K562 (cell line): ENCODE measurements around the gene AJM1. TPM values are rescaled to one million over a fixed set of nuclear protein-coding genes. Genes with fewer than 3 reads are reported as not detected.

Experiments used
- ATAC-seq: fragments of 200-7000 bp; cut with Tn5 transposase; 3 replicates; pipeline ENCODE4 v1.9.1; 2020; ENCODE audit warnings: moderate library complexity
- BruUV-seq: library from RNA; stranded (reverse); fragments of 400-500 nt; replicated peaks from 2 replicates; lab custom pipeline; 2021; lab: Mats Ljungman, UMichigan
- CTCF ChIA-PET: fragments of 300-600 bp; formaldehyde crosslinking; extraction: SDS; loops from one replicate; lab custom pipeline; 2021; ENCODE audit warnings: low intra/inter-chr PET ratio; lab: Yijun Ruan, JAX
- POLR2A ChIA-PET: fragments of 300-600, 350-650 bp; sonication (Branson Sonifier 250); formaldehyde crosslinking; extraction: SDS; loops from one replicate; lab custom pipeline; 2021; ENCODE audit warnings: antibody characterized with exemption, inconsistent platforms; lab: Yijun Ruan, JAX
- DNase-seq, 4 experiments: peaks; one replicate each; pipeline versions ENCODE4 v3.0.0 to v3.0.0-alpha.2; 2011 to 2018; ENCODE audit warnings: low spot score in 3 of 4, mixed read lengths in 3 of 4; ENCODE audit errors: extremely low read depth in 1 of 4
- FAIRE-seq: peaks from 2 replicates; lab custom pipeline; 2011; peaks lifted over from hg19 to GRCh38; lab: Jason Lieb, UNC
- H2AFZ ChIP-seq: 2 replicates; pipeline ENCODE4 v1.6.0; 2011; ENCODE audit warnings: low read depth, low read length, control low read depth, inconsistent platforms
- H3K27ac ChIP-seq: fragments of 200-600 bp; 3 replicates; pipeline ENCODE4 v1.8.0; 2011; ENCODE audit warnings: low read depth, mild to moderate bottlenecking, control low read depth, inconsistent platforms, low read length, moderate library complexity, mixed read lengths; ENCODE audit errors: extremely low read depth
- H3K27me3 ChIP-seq, 2 experiments: fragments of 300-600 bp in 1 of 2; 2 replicates in 1 of 2; 3 replicates in 1 of 2; pipeline versions ENCODE4 v1.6.0 to v1.8.0; 2011; ENCODE audit warnings: inconsistent platforms in 2 of 2, low read length in 2 of 2, mild to moderate bottlenecking in 1 of 2, mixed read lengths in 1 of 2, moderate library complexity in 1 of 2; ENCODE audit not compliant: control insufficient read depth in 2 of 2, insufficient read depth in 2 of 2
- H3K36me3 ChIP-seq: fragments of 300-600 bp; 3 replicates; pipeline ENCODE4 v1.8.0; 2011; ENCODE audit warnings: mild to moderate bottlenecking, low read length, inconsistent platforms; ENCODE audit not compliant: control insufficient read depth, insufficient read depth
- H3K4me1 ChIP-seq, 2 experiments: fragments of 200-600 bp in 1 of 2; replicated peaks in 1 of 2; 2 replicates in 1 of 2; 3 replicates in 1 of 2; pipeline versions ENCODE4 v1.5.1 to v1.8.0; 2011; ENCODE audit warnings: inconsistent platforms in 2 of 2, low read length in 2 of 2, mild to moderate bottlenecking in 1 of 2, mixed read lengths in 1 of 2, moderate library complexity in 1 of 2; ENCODE audit not compliant: control insufficient read depth in 2 of 2, insufficient read depth in 2 of 2
- H3K4me2 ChIP-seq: 2 replicates; pipeline ENCODE4 v1.6.1; 2011; ENCODE audit warnings: low read length, control low read depth, inconsistent platforms, mixed read lengths; ENCODE audit not compliant: insufficient read depth
- H3K4me3 ChIP-seq: fragments of 200-600 bp; sonication (generic), shearing (Covaris generic); 2 replicates; pipeline ENCODE4 v1.5.1; 2016; ENCODE audit warnings: control low read depth, inconsistent platforms
- H3K79me2 ChIP-seq: fragments of 200-600 bp; 3 replicates; pipeline ENCODE4 v1.8.0; 2011; ENCODE audit warnings: low read length, inconsistent platforms; ENCODE audit not compliant: control insufficient read depth, insufficient read depth
- H3K9ac ChIP-seq, 2 experiments: 2 replicates each; pipeline versions ENCODE4 v1.6.0 to v1.6.1; 2011; ENCODE audit warnings: low read depth in 2 of 2, low read length in 2 of 2, control low read depth in 1 of 2, inconsistent platforms in 1 of 2, mild to moderate bottlenecking in 1 of 2, mixed read lengths in 1 of 2; ENCODE audit not compliant: insufficient read depth in 1 of 2
- H3K9me1 ChIP-seq: one replicate; pipeline ENCODE4 v1.6.0; 2011; ENCODE audit warnings: inconsistent platforms, mild to moderate bottlenecking, low read length, moderate library complexity; ENCODE audit not compliant: control insufficient read depth, insufficient read depth
- H3K9me3 ChIP-seq: replicated peaks from 2 replicates; pipeline ENCODE4 v1.5.1; 2011; ENCODE audit warnings: low read depth, low read length, inconsistent platforms; ENCODE audit not compliant: control insufficient read depth, insufficient read depth
- H4K20me1 ChIP-seq: replicated peaks from 2 replicates; pipeline ENCODE4 v1.6.1; 2011; ENCODE audit warnings: low read length, inconsistent platforms, mixed read lengths; ENCODE audit not compliant: control insufficient read depth, insufficient read depth
- ARID2 ChIP-seq: fragments of 450-650 bp; IDR thresholded peaks from 2 replicates; pipeline ENCODE4 v1.6.1; 2017; ENCODE audit warnings: antibody characterized with exemption, mild to moderate bottlenecking
- CTCF ChIP-seq, 3 experiments: IDR thresholded peaks in 2 of 3; conservative IDR thresholded peaks in 1 of 3; 2 replicates each; pipeline ENCODE4 v1.5.1; 2011 to 2012; ENCODE audit warnings: low read length in 3 of 3, mild to moderate bottlenecking in 3 of 3, control low read depth in 2 of 3, improper control_type of control experiment in 1 of 3, inconsistent platforms in 1 of 3, low read depth in 1 of 3, mixed read lengths in 1 of 3, moderate library complexity in 1 of 3; ENCODE audit not compliant: insufficient read depth in 2 of 3
- RNF2 ChIP-seq: sonication (generic); IDR thresholded peaks from 2 replicates; pipeline ENCODE4 v1.6.1; 2016
- WGBS: fragments of 100-300 bp; shearing (Covaris generic); methylation state at CpG from one replicate; pipeline ENCODE4 v1.1.6; 2016; ENCODE audit warnings: low coverage, mixed read lengths; ENCODE audit not compliant: insufficient coverage; ENCODE audit errors: missing lambda C conversion rate; 5-methylcytosine and 5-hydroxymethylcytosine counted together
- in situ Hi-C: fragments of 300-500 bp; cut with MboI; formaldehyde crosslinking; loops from 4 replicates; pipeline ENCODE4 v1.15.0; 2018; ENCODE audit warnings: inconsistent platforms, mixed read lengths
- intact Hi-C: fragments of 100-400 bp; cut with micrococcal nuclease; formaldehyde crosslinking; loops from 2 replicates; pipeline ENCODE4 v1.14.2; 2022
- polyA plus RNA-seq, 8 experiments: library from polyadenylated mRNA; depleted of rRNA in 4 of 8; stranded (reverse) in 5 of 8; unstranded in 3 of 8; fragments of >200 nt; fragmentation: Nextera tagmentation in 2 of 8; fragmentation: Illumina TruSeq in 1 of 8; extraction: Ambion mirVana in 2 of 8; extraction: Trizol in 1 of 8; gene quantifications; 2 replicates each; pipeline versions ENCODE4 v1.2.1 to v1.2.3, GENCODE V29; 2011 to 2014; ENCODE audit warnings: inconsistent platforms in 1 of 8, missing spikeins in 1 of 8
- total RNA-seq, 7 experiments: library from RNA; depleted of rRNA in 6 of 7; stranded (reverse); fragments of >200 nt in 6 of 7; fragmentation: Illumina TruSeq in 2 of 7; extraction: Trizol in 2 of 7; gene quantifications; 2 replicates each; pipeline versions ENCODE4 v1.2.1 to v1.2.3, GENCODE V29; 2011 to 2021; ENCODE audit warnings: low replicate concordance in 1 of 7

Gene AJM1
- total and polyA plus RNA-seq, 9 of the 15 experiments (the other 6 are each of a cell fraction or from before 2014, with no cell fraction given), result 0.01 to 3.7 (median 0.65) TPM; not detected in 1

GRCh38 chr9:136806631-136807201 is 35.6 kb upstream of the AJM1 start:
- in situ Hi-C loops (no loop called here), intact Hi-C loops (no loop called here)
- Histone ChIP-seq H3K4me2 (peak overlapping the region; percentile 94), H3K36me3 (peaks cover 34% of the 10 kb centered on the region), H3K79me2 (peaks cover 54% of the 10 kb centered on the region), H3K9me3 (no peaks in the 10 kb centered on the region), H3K27me3 (no peaks in the 10 kb centered on the region), H3K4me1 (peaks cover 23 to 58% of the 10 kb centered on the region in 2 experiments), H3K4me3 (peak overlapping the region; percentile 97), H4K20me1 (no peaks in the 10 kb centered on the region), H3K9me1 (no peaks in the 10 kb centered on the region), H3K27ac (no peak overlapping the region; the same call in 1 of the 3 replicates), H3K9ac (peak overlapping the region; percentile 77 to 99), H2AFZ (no peak overlapping the region)
- ChIA-PET CTCF (no interaction called here), POLR2A (interaction anchor here (0.6 to 3.6 kb wide), 9 partner anchors 11 to 434 kb away, joined by 3 to 14 read pairs (median 3); partner anchors contain the start of gene TUBB4B)
- FAIRE-seq (no peak), ATAC-seq (peak; percentile 3; the same call in 1 of the 3 replicates), DNase-seq (no peak)
- WGBS, result 40% methylated on average over 23 of the region's 25 CpGs
- BruUV-seq, result no TSS peak
- TF ChIP-seq CTCF (IDR thresholded peaks at IDR 0.05 in 2 of 3, conservative IDR thresholded peaks at IDR 0.05 in 1 of 3; ENCODE audit: insufficient read depth in 2 of 3, low read depth in 1 of 3, low read length in 3 of 3) (0 out of 6 replicates have a peak, but pooled peaks of 1 of the 3 experiments have one; percentile 0), ARID2 (no peak), RNF2 (no peak)
